ENCODE results near the gene LBR.

Gene LBR

DNA sequence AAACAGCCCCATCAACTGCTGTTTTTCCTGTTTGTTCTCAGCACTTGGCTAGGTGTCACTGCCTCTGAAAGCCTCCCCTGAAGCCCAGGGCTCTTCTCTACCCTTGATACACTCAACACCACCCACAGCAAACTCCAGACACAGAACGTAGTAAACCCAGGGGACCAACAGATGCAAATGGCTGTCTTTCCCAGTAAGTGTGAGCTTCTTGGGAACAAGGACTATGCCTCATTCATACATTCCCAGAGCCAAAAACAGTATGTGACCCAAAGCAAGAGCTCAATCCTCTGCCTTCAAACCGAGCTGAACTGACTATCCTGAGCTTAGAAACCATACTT is 4.4 kb downstream of the LBR start:
- DNase-seq = no peak
- Histone ChIP-seq H3K27me3 (replicated peaks) (no peaks in the 10 kb centered on the region), H3K27ac (no peak overlapping the region), H3K4me3 (ENCODE audit: low read depth, low read length) (no peak overlapping the region), H3K36me3 (replicated peaks) (peaks cover 2% of the 10 kb centered on the region)
- TF ChIP-seq, protein P1, sequence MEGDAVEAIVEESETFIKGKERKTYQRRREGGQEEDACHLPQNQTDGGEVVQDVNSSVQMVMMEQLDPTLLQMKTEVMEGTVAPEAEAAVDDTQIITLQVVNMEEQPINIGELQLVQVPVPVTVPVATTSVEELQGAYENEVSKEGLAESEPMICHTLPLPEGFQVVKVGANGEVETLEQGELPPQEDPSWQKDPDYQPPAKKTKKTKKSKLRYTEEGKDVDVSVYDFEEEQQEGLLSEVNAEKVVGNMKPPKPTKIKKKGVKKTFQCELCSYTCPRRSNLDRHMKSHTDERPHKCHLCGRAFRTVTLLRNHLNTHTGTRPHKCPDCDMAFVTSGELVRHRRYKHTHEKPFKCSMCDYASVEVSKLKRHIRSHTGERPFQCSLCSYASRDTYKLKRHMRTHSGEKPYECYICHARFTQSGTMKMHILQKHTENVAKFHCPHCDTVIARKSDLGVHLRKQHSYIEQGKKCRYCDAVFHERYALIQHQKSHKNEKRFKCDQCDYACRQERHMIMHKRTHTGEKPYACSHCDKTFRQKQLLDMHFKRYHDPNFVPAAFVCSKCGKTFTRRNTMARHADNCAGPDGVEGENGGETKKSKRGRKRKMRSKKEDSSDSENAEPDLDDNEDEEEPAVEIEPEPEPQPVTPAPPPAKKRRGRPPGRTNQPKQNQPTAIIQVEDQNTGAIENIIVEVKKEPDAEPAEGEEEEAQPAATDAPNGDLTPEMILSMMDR (IDR thresholded peaks at IDR 0.05; ENCODE audit: low read depth, low read length, missing control alignments) = no peak
- in situ Hi-C loops (cut with HindIII; ENCODE audit: low pct_ligation_motif_present, low sequenced_read_pairs) = no loop called here

DNA sequence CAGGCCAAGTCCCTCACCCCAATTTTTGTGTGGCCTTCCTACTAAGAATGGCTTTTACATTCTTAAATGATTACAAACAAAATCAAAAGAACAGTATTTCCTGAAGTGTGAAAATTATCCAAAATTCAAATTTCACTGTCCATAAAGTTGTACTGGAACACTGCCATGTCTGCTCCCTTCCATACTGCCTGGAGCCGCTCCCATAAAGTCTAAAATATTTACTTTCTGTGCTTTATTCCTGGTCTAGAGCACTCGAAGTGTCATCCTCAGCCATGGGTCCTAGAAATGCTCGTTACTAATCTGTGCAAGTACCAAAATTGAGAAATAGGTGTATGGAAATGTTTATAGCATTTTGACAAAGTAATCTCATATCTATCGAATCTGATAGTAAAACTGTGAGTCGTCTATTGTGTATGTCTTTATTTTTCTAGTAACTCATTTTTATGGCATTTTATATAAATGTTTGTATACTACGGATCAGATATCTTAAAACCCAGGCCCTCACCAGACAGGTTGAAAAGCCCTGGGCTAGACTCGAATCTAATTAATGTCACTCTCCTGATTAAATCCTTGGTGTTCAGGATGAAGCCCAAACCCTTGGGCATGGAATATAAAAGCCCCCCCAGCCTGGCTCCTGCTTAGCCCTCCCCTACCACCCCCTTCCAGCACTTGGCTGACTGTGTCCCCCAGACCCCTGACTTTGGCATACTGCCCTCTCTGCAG is 4.9 kb downstream of the LBR start:
- Histone ChIP-seq H3K27ac (no peak overlapping the region), H3K4me3 (ENCODE audit: low read depth, low read length) (no peak overlapping the region), H3K36me3 (replicated peaks) (peaks cover 3% of the 10 kb centered on the region), H3K27me3 (replicated peaks) (no peaks in the 10 kb centered on the region)
- in situ Hi-C loops (cut with HindIII; ENCODE audit: low pct_ligation_motif_present, low sequenced_read_pairs) = no loop called here
- no peak for DNase-seq
- TF ChIP-seq, protein P1 (IDR thresholded peaks at IDR 0.05; ENCODE audit: low read depth, low read length, missing control alignments) = no peak

DNA sequence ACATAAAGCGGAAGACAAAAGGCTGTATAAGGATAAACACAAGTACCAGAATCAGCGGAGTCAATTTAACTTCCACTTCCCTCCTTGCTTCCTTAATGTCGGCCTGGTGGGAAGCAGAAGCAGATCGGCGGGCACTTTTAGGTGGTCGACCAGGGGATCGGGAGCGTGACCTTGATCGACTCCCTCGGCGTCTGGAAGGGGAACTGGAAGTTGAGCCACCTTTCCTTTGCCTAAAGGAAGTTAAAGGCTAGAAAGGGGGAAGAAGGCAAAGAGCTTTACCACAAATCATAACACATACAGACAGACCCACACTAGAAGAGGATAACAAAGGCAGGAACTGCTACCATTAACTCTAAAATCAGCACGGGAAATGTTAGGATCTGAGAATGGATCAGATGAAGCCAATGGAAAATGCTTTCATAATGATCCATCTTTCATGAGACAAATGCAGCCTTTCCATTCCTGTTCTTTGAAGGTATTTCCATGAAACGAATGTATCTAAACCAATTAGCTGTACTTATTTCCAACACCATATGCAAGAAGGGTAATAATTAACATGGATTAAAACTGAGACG is 5.7 kb downstream of the LBR start:
- no peak overlapping the region for H3K27ac ChIP-seq
- peaks cover 9% of the 10 kb centered on the region for H3K36me3 ChIP-seq (replicated peaks)
- no peak overlapping the region for H3K4me3 ChIP-seq (ENCODE audit: low read depth, low read length)
- in situ Hi-C loops (cut with HindIII; ENCODE audit: low pct_ligation_motif_present, low sequenced_read_pairs) = no loop called here
- TF ChIP-seq, protein P1 (IDR thresholded peaks at IDR 0.05; ENCODE audit: low read depth, low read length, missing control alignments) = no peak
- H3K27me3 ChIP-seq (replicated peaks) = no peaks in the 10 kb centered on the region
- no peak for DNase-seq

DNA sequence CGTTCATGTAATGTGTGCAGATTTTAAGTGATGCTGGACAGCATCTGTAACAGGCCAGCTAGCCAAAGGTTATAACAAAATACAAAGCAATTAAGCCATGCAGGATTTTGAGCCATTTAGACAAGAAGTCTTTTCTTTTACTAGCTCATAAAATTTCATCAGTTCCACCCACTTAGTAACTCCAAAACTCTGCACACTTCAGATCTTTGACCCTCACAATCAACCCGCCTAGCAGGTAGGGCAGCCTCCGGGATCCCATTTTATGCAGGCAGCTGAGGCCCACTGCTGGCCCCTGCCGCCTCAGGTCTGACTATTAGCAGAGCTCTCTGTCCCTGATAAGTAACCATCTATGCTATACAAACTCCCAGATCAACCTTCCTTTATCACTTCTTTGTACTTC is 9.2 kb downstream of the LBR start:
- Histone ChIP-seq H3K27me3 (replicated peaks) (no peaks in the 10 kb centered on the region), H3K4me3 (ENCODE audit: low read depth, low read length) (no peak overlapping the region), H3K36me3 (replicated peaks) (peaks cover 14% of the 10 kb centered on the region), H3K27ac (no peak overlapping the region)
- in situ Hi-C loops (cut with HindIII; ENCODE audit: low pct_ligation_motif_present, low sequenced_read_pairs) = no loop called here
- TF ChIP-seq, protein P1 (IDR thresholded peaks at IDR 0.05; ENCODE audit: low read depth, low read length, missing control alignments) = no peak
- DNase-seq = no peak

DNA sequence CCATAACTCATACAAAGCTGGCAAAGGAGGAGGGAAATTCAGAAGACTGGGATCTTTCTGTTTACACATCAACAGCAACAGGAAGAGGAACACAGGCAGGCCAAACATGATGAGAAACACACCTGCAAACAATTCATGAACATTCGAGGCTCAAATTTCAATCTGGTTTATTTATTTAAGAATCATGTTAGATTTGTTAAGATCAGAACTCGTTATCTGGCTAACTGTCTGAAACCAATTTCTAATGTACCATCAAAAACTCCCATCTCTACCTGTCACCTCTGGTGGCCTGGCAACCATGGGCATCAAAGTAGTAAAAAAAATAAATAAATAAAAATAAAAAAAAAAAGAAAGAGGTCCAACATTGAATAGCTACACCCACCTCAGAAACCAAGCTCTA is 9.8 kb downstream of the LBR start:
- no peak overlapping the region for H3K27ac ChIP-seq
- peaks cover 14% of the 10 kb centered on the region for H3K36me3 ChIP-seq (replicated peaks)
- in situ Hi-C loops (cut with HindIII; ENCODE audit: low pct_ligation_motif_present, low sequenced_read_pairs) = no loop called here
- no peak for DNase-seq
- no peaks in the 10 kb centered on the region for H3K27me3 ChIP-seq (replicated peaks)
- no peak overlapping the region for H3K4me3 ChIP-seq (ENCODE audit: low read depth, low read length)
- TF ChIP-seq, protein P1 (IDR thresholded peaks at IDR 0.05; ENCODE audit: low read depth, low read length, missing control alignments) = no peak
